Amygdala (tissue), 56 donors: ENCODE measurements around the gene TOB1.

Experiments used
- DNase-seq, 56 donors: peaks; one replicate each; lab custom pipeline; 2025; lab: John Stamatoyannopoulos, UW

Gene TOB1

GRCh38 chr17:50848711-50849110 lies 17.4 kb downstream of the TOB1 start:
- no peak for DNase-seq

GRCh38 chr17:50848039-50848438 lies 18.1 kb downstream of the TOB1 start:
- no peak for DNase-seq

GRCh38 chr17:50847566-50847965 lies 18.6 kb downstream of the TOB1 start:
- no peak for DNase-seq

- no peak for DNase-seq
Measured at GRCh38 chr17:50845240-50846147, 20.7 kb downstream of the TOB1 start.

GRCh38 chr17:50844117-50844700 lies 21.9 kb downstream of the TOB1 start:
- peak in 20 of 56 donors; percentile 15 to 62 (median 45) for DNase-seq

GRCh38 chr17:50843150-50843905 lies 22.8 kb downstream of the TOB1 start:
- no peak for DNase-seq

- no peak for DNase-seq
Measured at GRCh38 chr17:50842506-50843149, 23.5 kb downstream of the TOB1 start.

GRCh38 chr17:50841949-50842354 lies 24.2 kb downstream of the TOB1 start:
- peak in 44 of 56 donors; percentile 24 to 85 (median 64) for DNase-seq

- DNase-seq = no peak
Measured at GRCh38 chr17:50841277-50841948, 24.7 kb downstream of the TOB1 start.

- no peak for DNase-seq
Measured at GRCh38 chr17:50840311-50840851, 25.8 kb downstream of the TOB1 start.

GRCh38 chr17:50839591-50840310 lies 26.4 kb downstream of the TOB1 start:
- DNase-seq = no peak

- DNase-seq = peak in 31 of 56 donors; percentile 18 to 72 (median 36)
Measured at GRCh38 chr17:50837980-50838954, 27.9 kb downstream of the TOB1 start.

GRCh38 chr17:50837286-50837979 lies 28.7 kb downstream of the TOB1 start:
- no peak for DNase-seq

- DNase-seq = no peak
Measured at GRCh38 chr17:50836826-50837225, 29.3 kb downstream of the TOB1 start.

GRCh38 chr17:50835301-50836234 lies 30.6 kb downstream of the TOB1 start, which contains the start of gene WFIKKN2:
Gene WFIKKN2, plus strand, starts transcription at chr17:50835586. Its CDS starts 352 bp downstream, at chr17:50835938.
- no peak for DNase-seq
